GM18519 (cell line): ENCODE data around the gene RASGRF2.
"Not testable (repeated sequence)": the region's sequence is repeated elsewhere in the genome, so short reads cannot be mapped to it uniquely, and the experiment has no call there.

ENCODE experiments used
- ATAC-seq: cut with Tn5 transposase; IDR thresholded peaks from one replicate; pipeline ENCODE4 v1.9.1; 2021; ENCODE audit warnings: mild to moderate bottlenecking, moderate library complexity; ENCODE audit not compliant: unreplicated experiment, low FRiP score

The RASGRF2 gene

GRCh38 chr5:81014348-81014747 lies 54.2 kb downstream of the RASGRF2 start:
- no peak for ATAC-seq

DNA sequence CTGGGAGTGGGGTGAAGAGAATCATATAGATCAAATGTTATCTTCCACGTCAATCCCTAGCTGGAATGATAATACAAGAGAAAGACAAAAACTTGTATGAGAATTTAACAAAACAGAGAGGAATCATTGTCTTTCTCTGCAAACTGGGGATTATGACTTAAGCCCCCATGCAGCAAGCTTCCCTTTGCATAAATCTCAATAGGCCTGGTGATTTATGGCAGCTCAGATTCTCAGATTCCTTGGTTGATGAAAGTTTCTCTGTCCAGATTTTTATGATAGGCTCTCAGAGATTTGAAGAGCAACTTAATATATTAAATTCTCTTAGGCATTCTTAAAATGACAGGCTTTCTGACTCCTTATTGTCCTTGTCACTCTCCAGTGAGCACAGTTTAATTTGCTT lies 56.0 kb downstream of the RASGRF2 start:
- no peak for ATAC-seq

- no peak for ATAC-seq
These were observed 57.2 kb downstream of the RASGRF2 start for GRCh38 chr5:81017320-81017719.

DNA sequence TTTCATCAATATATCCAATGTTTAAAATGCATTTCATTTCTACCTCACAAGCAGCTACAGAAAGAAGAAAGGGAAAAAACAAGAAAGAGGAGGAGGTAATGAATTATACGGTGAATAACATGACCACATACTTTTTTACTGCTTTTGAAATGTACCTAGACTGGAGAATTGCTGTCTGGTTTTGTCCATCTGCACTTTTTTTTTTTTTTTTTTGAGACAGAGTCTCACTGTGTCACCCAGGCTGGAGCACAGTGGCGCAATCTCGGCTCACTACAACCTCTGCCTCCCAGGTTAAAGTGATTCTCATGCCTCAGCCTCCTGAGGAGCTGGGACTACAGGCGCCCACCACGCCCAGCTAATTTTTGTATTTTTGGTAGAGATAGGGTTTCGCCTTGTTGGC lies 58.4 kb downstream of the RASGRF2 start:
- not testable (repeated sequence) for ATAC-seq

DNA sequence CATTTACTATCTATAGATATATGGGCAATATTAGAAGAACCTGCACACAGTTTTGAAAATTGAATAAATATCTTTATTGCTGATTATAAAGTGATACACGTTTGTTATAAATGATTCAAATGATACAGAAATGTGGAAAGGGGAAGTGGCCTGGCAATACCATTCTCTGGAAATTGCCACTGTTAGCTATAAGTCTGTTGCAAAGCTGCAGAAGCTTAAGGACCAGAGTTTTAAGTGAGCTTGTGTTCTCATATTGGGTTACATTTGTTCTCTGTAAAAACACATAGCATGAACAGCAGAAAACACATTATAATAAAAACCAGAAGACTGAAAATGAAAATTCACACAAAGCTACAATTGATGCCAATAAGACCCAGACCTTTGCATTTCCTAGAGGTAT lies 59.6 kb downstream of the RASGRF2 start:
- ATAC-seq = no peak

DNA sequence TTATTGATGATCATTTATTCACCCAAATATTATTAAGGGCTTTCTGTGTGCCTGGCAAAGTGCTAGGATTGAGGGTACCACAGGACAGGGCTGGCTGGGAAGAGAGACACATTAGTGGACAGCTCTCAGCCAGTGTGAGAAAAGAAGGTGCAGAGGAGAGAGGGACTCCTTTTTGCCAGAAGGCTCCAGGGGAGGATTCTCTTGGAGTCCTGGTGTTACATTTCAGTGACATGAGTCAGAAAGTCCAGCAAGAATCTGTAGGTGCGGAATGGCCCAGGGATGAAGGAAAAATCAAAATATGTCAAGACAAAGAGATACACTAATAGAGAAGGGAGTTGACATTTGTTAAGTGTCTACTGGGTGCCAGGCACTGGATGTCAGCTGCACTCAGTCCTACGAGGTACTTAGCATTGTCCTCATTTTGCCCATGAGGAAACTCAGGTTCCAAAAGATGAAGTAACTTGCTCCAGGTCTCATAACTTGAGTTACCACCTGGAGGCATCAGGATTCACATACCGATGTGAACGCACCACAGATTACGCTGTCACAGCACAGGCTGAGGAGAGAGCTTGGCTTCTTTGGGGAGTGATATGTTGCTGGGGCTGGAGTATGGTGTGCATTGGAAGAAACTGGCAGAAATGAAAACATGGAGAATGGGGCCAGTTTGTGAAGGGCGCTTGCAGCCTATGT lies 60.5 kb downstream of the RASGRF2 start:
- no peak for ATAC-seq

- ATAC-seq = no peak
These were observed 61.3 kb downstream of the RASGRF2 start for GRCh38 chr5:81021486-81021885.

- no peak for ATAC-seq
These were observed 62.0 kb downstream of the RASGRF2 start for GRCh38 chr5:81021951-81022687.

DNA sequence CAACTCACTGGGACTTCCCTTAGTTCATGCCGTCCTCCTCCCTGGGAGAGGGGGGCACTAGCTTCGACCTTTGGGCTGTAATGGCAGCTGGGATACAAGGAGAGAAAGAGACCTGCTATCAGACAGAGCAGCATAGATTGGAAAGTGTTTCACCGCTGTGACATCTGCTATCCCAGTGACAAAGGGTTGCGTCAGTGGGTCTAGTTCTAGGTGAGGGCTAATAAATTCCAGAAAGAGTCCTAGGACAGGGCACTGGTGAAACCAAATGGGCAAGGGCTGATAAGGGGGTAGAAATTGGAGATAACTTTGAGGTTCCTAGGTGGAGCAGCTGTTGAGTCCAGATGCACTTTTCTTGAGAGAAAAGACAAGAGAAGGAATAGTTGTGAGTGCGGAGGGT lies 62.5 kb downstream of the RASGRF2 start:
- ATAC-seq = no peak

- no peak for ATAC-seq
These were observed 63.3 kb downstream of the RASGRF2 start for GRCh38 chr5:81023261-81023970.

DNA sequence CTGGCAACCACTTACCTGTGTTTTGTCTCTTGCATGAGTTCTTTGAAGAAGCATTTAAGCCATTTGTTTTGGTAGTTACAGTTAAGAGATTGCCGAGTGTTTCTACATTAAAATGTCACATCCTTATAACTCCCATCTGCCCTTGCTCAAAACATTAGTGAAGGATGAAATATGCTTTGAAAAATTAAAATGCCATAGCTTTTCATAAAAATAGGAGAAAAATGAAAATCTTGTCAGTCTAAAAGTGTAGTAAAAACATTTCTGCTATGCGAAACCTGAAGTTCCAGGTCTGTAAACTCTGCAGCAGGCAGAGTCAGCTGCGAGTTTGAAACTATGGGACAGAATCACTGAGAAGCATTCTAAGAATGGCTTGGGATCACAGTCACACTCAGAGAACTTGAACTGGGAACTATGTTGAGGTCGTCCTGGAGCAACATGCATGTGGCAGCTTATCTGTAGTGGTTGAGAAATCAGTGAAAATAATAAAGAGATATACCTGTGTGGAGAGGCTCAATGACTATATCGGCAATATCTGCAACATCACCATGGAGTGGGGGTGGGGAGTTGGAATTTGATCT lies 67.4 kb downstream of the RASGRF2 start:
- ATAC-seq = no peak

GRCh38 chr5:81028888-81029287 lies 68.7 kb downstream of the RASGRF2 start:
- not testable (repeated sequence) for ATAC-seq

DNA sequence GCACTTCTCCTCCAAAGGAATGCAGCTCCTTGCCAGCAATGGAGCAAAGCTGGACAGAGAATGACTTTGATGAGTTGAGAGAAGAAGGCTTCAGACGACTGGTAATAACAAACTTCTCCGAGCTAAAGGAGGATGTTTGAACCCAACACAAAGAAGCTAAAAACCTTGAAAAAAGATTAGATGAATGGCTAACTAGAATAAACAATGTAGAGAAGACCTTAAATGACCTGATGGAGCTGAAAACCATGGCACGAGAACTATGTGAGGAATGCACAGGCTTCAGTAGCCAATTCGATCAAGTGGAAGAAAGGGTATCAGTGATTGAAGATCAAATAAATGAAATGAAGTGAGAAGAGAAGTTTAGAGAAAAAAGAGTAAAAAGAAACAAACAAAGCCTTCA lies 69.6 kb downstream of the RASGRF2 start:
- not testable (repeated sequence) for ATAC-seq

DNA sequence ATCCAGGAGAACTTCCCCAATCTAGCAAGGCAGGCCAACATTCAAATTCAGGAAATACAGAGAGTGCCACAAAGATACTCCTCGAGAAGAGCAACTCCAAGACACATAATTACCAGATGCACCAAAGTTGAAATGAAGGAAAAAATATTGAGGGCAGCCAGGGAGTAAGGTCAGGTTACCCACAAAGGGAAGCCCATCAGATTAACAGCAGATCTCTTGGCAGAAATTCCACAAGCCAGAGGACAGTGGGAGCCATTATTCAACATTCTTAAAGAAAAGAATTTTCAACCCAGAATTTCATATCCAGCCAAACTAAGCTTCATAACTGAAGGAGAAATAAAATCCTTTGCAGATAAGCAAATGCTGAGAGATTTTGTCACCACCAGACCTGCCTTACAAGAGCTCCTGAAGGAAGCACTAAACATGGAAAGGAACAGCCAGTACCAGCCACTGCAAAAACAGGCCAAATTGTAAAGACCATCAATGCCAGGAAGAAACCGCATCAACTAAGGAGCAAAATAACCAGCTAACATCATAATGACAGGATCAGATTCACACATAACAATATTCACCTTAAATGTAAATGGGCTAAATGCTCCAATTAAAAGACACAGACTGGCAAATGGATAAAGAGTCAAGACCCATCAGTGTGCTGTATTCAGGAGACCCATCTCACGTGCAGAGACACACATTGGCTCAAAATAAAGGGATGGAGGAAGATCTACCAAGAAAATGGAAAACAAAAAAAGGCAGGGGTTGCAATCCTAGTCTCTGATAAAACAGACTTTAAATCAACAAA lies 70.3 kb downstream of the RASGRF2 start:
- not testable (repeated sequence) for ATAC-seq

GRCh38 chr5:81035522-81035921 lies 75.4 kb downstream of the RASGRF2 start:
- ATAC-seq = no peak

- ATAC-seq = no peak
These were observed 78.3 kb downstream of the RASGRF2 start for GRCh38 chr5:81038495-81038894.

- no peak for ATAC-seq
These were observed 84.7 kb downstream of the RASGRF2 start for GRCh38 chr5:81044868-81045267.

- no peak for ATAC-seq
These were observed 85.2 kb downstream of the RASGRF2 start for GRCh38 chr5:81045389-81045807.

DNA sequence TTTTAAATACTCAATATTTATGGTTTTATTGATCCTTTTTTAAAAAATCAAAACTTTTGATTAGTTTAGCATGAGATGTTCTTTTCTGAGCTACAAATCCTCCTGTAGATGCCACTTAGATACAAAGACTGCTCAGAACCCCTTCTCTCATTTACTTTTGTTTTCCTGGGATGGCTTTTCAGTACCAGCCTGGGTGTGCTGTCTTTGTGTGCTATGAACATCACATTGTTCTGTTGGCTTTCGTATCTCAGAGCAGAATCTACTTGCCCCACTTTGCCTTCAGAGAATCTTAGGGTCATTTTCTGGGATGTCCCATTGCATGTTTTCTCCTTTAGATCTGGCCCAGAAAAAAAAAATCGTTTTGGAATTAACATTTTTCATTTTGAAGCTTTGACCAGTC lies 85.9 kb downstream of the RASGRF2 start:
- ATAC-seq = no peak

GRCh38 chr5:81052325-81052724 lies 92.2 kb downstream of the RASGRF2 start:
- ATAC-seq = no peak
